Measurements from ENCODE around the gene TMEM223. TPM values are rescaled to one million over a fixed set of nuclear protein-coding genes. Genes with fewer than 3 reads are reported as not detected.

Gene TMEM223
- total RNA-seq, 6 experiments from 2014 or later = 6.6 to 26.4 (median 8.2) TPM

- Histone ChIP-seq H3K27ac (peak overlapping the region; percentile 66 to 89 (median 83)), H3K36me3 (peaks cover 0 to 43% (median 26%) of the 10 kb centered on the region in 4 donors), H3K9me3 (no peaks in the 10 kb centered on the region), H3K4me3 (peak overlapping the region; percentile 72 to 84 (median 83)), H3K27me3 (no peaks in the 10 kb centered on the region), H3K4me1 (peaks cover 0 to 21% (median 0%) of the 10 kb centered on the region in 4 donors)
- TF ChIP-seq CTCF (IDR thresholded peaks at IDR 0.05) (no peak), POLR2A (IDR thresholded peaks at IDR 0.05) (no peak)
- ATAC-seq (peak; percentile 2 to 16 (median 8)), DNase-seq (no peak)
- WGBS (ENCODE audit: insufficient coverage, low coverage, low lambda C conversion rate, missing lambda C conversion rate) = 1% methylated on average over 14 of the region's 14 CpGs
- intact Hi-C loops (cut with DNase I) = no loop called here
Observed at GRCh38 chr11:62804310-62805075, 12.7 kb upstream of the TMEM223 start.

- peaks cover 0 to 11% (median 0%) of the 10 kb centered on the region in 4 donors for H3K4me1 ChIP-seq
- H3K9me3 ChIP-seq = no peaks in the 10 kb centered on the region
- intact Hi-C loops (cut with DNase I) = no loop called here
- peaks cover 7 to 77% (median 47%) of the 10 kb centered on the region in 4 donors for H3K36me3 ChIP-seq
- TF ChIP-seq CTCF (IDR thresholded peaks at IDR 0.05) = no peak
- no peak for TF ChIP-seq POLR2A (IDR thresholded peaks at IDR 0.05)
- H3K27ac ChIP-seq = no peak overlapping the region
- no peak overlapping the region for H3K4me3 ChIP-seq
- no peaks in the 10 kb centered on the region for H3K27me3 ChIP-seq
- 85% methylated on average over 4 of the region's 4 CpGs for WGBS (ENCODE audit: insufficient coverage, low coverage, low lambda C conversion rate, missing lambda C conversion rate)
- DNase-seq = no peak
- no peak for ATAC-seq
Observed at GRCh38 chr11:62801071-62801470, 9.3 kb upstream of the TMEM223 start.

- intact Hi-C loops (cut with DNase I) = no loop called here
- no peak for TF ChIP-seq CTCF (IDR thresholded peaks at IDR 0.05)
- TF ChIP-seq POLR2A (IDR thresholded peaks at IDR 0.05) = no peak
- H3K4me3 ChIP-seq = no peak overlapping the region
- H3K9me3 ChIP-seq = no peaks in the 10 kb centered on the region
- no peaks in the 10 kb centered on the region for H3K27me3 ChIP-seq
- peaks cover 0 to 6% (median 0%) of the 10 kb centered on the region in 4 donors for H3K4me1 ChIP-seq
- ATAC-seq = peak in 1 of 4 donors; percentile 15
- peaks cover 11 to 93% (median 57%) of the 10 kb centered on the region in 4 donors for H3K36me3 ChIP-seq
- H3K27ac ChIP-seq = no peak overlapping the region
- DNase-seq = no peak
- WGBS (ENCODE audit: insufficient coverage, low coverage, low lambda C conversion rate, missing lambda C conversion rate) = 80% methylated on average over 1 of the region's 10 CpGs
Observed at GRCh38 chr11:62799486-62799885, 7.7 kb upstream of the TMEM223 start.

- H3K4me1 ChIP-seq = peaks cover 0 to 6% (median 2%) of the 10 kb centered on the region in 4 donors
- H3K9me3 ChIP-seq = no peaks in the 10 kb centered on the region
- no peaks in the 10 kb centered on the region for H3K27me3 ChIP-seq
- no peak for TF ChIP-seq CTCF (IDR thresholded peaks at IDR 0.05)
- DNase-seq = no peak
- no peak overlapping the region for H3K27ac ChIP-seq
- no peak overlapping the region for H3K4me3 ChIP-seq
- no peak for ATAC-seq
- intact Hi-C loops (cut with DNase I) = no loop called here
- WGBS (ENCODE audit: insufficient coverage, low coverage, low lambda C conversion rate, missing lambda C conversion rate) = 90% methylated on average over 6 of the region's 7 CpGs
- H3K36me3 ChIP-seq = peaks cover 12 to 88% (median 56%) of the 10 kb centered on the region in 4 donors
Observed at GRCh38 chr11:62796281-62796680, 4.5 kb upstream of the TMEM223 start.
